Femur (tissue), 1 donor: ENCODE data around the gene MELK.

Experiments used
- DNase-seq: peaks from one replicate; pipeline ENCODE4 v3.0.0-alpha.2; 2017

The MELK gene

GRCh38 chr9:36584620-36585460, 12.1 kb downstream of the MELK start:
- DNase-seq: no peak

- DNase-seq: no peak
These were observed 17.5 kb downstream of the MELK start for GRCh38 chr9:36590231-36590630.

- no peak for DNase-seq
These were observed 20.3 kb downstream of the MELK start for GRCh38 chr9:36592801-36593583.

- DNase-seq: no peak
These were observed 21.5 kb downstream of the MELK start for GRCh38 chr9:36594213-36594612.

GRCh38 chr9:36597412-36598178, 24.9 kb downstream of the MELK start:
- no peak for DNase-seq

GRCh38 chr9:36598273-36598672, 25.6 kb downstream of the MELK start:
- DNase-seq: no peak

- DNase-seq: no peak
These were observed 30.3 kb downstream of the MELK start for GRCh38 chr9:36603006-36603405.

- no peak for DNase-seq
These were observed 36.6 kb downstream of the MELK start for GRCh38 chr9:36609306-36609705.

GRCh38 chr9:36622121-36622520, 49.4 kb downstream of the MELK start:
- DNase-seq: no peak

GRCh38 chr9:36623280-36623679, 50.6 kb downstream of the MELK start:
- DNase-seq: no peak

- DNase-seq: peak; percentile 70
These were observed 52.4 kb downstream of the MELK start for GRCh38 chr9:36625006-36625615.

GRCh38 chr9:36632892-36633291, 60.2 kb downstream of the MELK start:
- no peak for DNase-seq

- DNase-seq: no peak
These were observed 65.0 kb downstream of the MELK start for GRCh38 chr9:36637491-36638270.

- DNase-seq: no peak
These were observed 68.2 kb downstream of the MELK start for GRCh38 chr9:36640771-36641381.

GRCh38 chr9:36642817-36643216, 70.1 kb downstream of the MELK start:
- no peak for DNase-seq

GRCh38 chr9:36656842-36657241, 84.1 kb downstream of the MELK start:
- no peak for DNase-seq

GRCh38 chr9:36659500-36659899, 86.8 kb downstream of the MELK start:
- no peak for DNase-seq

GRCh38 chr9:36664806-36665205, 92.1 kb downstream of the MELK start:
- no peak for DNase-seq

- no peak for DNase-seq
These were observed 92.7 kb downstream of the MELK start for GRCh38 chr9:36665387-36665786.

GRCh38 chr9:36665921-36666431, 93.3 kb downstream of the MELK start:
- no peak for DNase-seq

- no peak for DNase-seq
These were observed 98.9 kb downstream of the MELK start for GRCh38 chr9:36671561-36671960.
